ENCODE measurements around the gene RASSF7. TPM values are rescaled to one million over a fixed set of nuclear protein-coding genes. Genes with fewer than 3 reads are reported as not detected.
A peak's percentile ranks its signal among the peaks of the same experiment; 100 is the strongest.

RASSF7 gene
- total and polyA plus RNA-seq, 11 donors = 1.1 to 15.5 (median 5.7) TPM

GRCh38 chr11:584287-584686, 23.5 kb downstream of the RASSF7 start:
- TF ChIP-seq, protein P1, sequence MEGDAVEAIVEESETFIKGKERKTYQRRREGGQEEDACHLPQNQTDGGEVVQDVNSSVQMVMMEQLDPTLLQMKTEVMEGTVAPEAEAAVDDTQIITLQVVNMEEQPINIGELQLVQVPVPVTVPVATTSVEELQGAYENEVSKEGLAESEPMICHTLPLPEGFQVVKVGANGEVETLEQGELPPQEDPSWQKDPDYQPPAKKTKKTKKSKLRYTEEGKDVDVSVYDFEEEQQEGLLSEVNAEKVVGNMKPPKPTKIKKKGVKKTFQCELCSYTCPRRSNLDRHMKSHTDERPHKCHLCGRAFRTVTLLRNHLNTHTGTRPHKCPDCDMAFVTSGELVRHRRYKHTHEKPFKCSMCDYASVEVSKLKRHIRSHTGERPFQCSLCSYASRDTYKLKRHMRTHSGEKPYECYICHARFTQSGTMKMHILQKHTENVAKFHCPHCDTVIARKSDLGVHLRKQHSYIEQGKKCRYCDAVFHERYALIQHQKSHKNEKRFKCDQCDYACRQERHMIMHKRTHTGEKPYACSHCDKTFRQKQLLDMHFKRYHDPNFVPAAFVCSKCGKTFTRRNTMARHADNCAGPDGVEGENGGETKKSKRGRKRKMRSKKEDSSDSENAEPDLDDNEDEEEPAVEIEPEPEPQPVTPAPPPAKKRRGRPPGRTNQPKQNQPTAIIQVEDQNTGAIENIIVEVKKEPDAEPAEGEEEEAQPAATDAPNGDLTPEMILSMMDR (IDR thresholded peaks at IDR 0.05) = no peak
- TF ChIP-seq POLR2A (IDR thresholded peaks at IDR 0.05) = no peak
- H3K9me3 ChIP-seq = no peaks in the 10 kb centered on the region
- H3K27ac ChIP-seq = no peak overlapping the region
- ATAC-seq (no peak), DNase-seq (no peak)
- H3K36me3 ChIP-seq = peaks cover 0 to 72% (median 66%) of the 10 kb centered on the region in 9 donors
- no peaks in the 10 kb centered on the region for H3K27me3 ChIP-seq
- WGBS, 4 donors = 94 to 99% (median 96%) methylated on average over 6 to 10 of the region's 10 CpGs
- no peak overlapping the region for H3K4me3 ChIP-seq
- peaks cover 6 to 30% (median 19%) of the 10 kb centered on the region in 12 donors for H3K4me1 ChIP-seq
- intact Hi-C loops (cut with DNase I) = no loop called here

GRCh38 chr11:586376-587316, 25.9 kb downstream of the RASSF7 start:
- H3K36me3 ChIP-seq = peaks cover 0 to 91% (median 87%) of the 10 kb centered on the region in 9 donors
- H3K9me3 ChIP-seq = no peaks in the 10 kb centered on the region
- H3K27ac ChIP-seq = peak overlapping the region in 1 of 12 donors; percentile 56
- peaks cover 0 to 16% (median under 1%) of the 10 kb centered on the region in 12 donors for H3K4me1 ChIP-seq
- ATAC-seq (peak in 1 of 4 donors; percentile 21), DNase-seq (no peak)
- 87 to 91% (median 91%) methylated on average over 20 to 32 of the region's 32 CpGs for WGBS, 4 donors
- intact Hi-C loops (cut with DNase I) = no loop called here
- no peak overlapping the region for H3K4me3 ChIP-seq
- no peaks in the 10 kb centered on the region for H3K27me3 ChIP-seq
- no peak for TF ChIP-seq POLR2A (IDR thresholded peaks at IDR 0.05)
- TF ChIP-seq, protein P1 (IDR thresholded peaks at IDR 0.05) = no peak

GRCh38 chr11:587546-587945, 26.8 kb downstream of the RASSF7 start:
- no peak overlapping the region for H3K4me3 ChIP-seq
- DNase-seq (no peak), ATAC-seq (peak in 1 of 4 donors; percentile 21)
- intact Hi-C loops (cut with DNase I) = no loop called here
- TF ChIP-seq, protein P1 (IDR thresholded peaks at IDR 0.05) = no peak
- no peak for TF ChIP-seq POLR2A (IDR thresholded peaks at IDR 0.05)
- peaks cover 0 to 91% (median 85%) of the 10 kb centered on the region in 9 donors for H3K36me3 ChIP-seq
- H3K9me3 ChIP-seq = no peaks in the 10 kb centered on the region
- no peaks in the 10 kb centered on the region for H3K27me3 ChIP-seq
- peak overlapping the region in 1 of 12 donors; percentile 56 for H3K27ac ChIP-seq
- H3K4me1 ChIP-seq = peaks cover 0 to 16% (median 0%) of the 10 kb centered on the region in 12 donors
- WGBS, 4 donors = 82 to 92% (median 86%) methylated on average over 8 of the region's 8 CpGs

DNA sequence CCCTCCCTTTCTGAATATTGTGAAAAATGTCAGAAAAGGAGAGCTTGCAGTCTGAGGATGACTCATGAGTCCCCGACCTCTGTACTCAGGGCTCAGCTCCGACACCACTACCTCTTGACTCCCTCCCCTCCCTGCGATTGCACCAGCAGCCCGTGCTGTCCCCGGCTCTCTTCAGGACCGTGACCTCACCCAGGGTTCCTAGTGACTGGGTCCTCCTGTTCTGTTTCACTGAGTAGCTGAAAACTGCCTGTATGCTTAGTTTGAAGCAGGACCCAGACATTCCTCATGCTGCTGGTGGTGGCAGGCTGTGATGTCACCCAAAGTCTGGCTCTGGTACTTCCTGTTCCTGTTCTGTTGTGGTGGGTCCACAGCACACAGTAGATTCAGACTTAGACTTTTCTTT, 27.2 kb downstream of the RASSF7 start:
- intact Hi-C loops (cut with DNase I) = no loop called here
- Histone ChIP-seq H3K4me3 (no peak overlapping the region), H3K27me3 (no peaks in the 10 kb centered on the region), H3K9me3 (no peaks in the 10 kb centered on the region), H3K4me1 (peaks cover 0 to 16% (median 0%) of the 10 kb centered on the region in 12 donors), H3K27ac (peak overlapping the region in 1 of 12 donors; percentile 56), H3K36me3 (peaks cover 0 to 91% (median 86%) of the 10 kb centered on the region in 9 donors)
- no peak for TF ChIP-seq POLR2A (IDR thresholded peaks at IDR 0.05)
- TF ChIP-seq, protein P1 (IDR thresholded peaks at IDR 0.05) = no peak
- DNase-seq = peak in 2 of 5 donors; percentile 58 to 61
- peak in 2 of 4 donors; percentile 47 to 67 for ATAC-seq
- 68 to 78% (median 72%) methylated on average over 6 of the region's 6 CpGs for WGBS, 4 donors
